Liver (tissue), 9 donors: ENCODE data around the gene GPHA2. TPM values are rescaled to one million over a fixed set of nuclear protein-coding genes. Genes with fewer than 3 reads are reported as not detected.

ENCODE experiments used
- DNase-seq: peaks from one replicate; pipeline ENCODE4 v3.0.0-alpha.2; 2017; ENCODE audit warnings: low spot score
- H3K27ac ChIP-seq, 2 donors: one replicate each; pipeline ENCODE4 v1.7.0; 2013; ENCODE audit warnings: inconsistent platforms in 2 of 2, low read length in 2 of 2, control low read depth in 1 of 2, low read depth in 1 of 2, mild to moderate bottlenecking in 1 of 2
- H3K27me3 ChIP-seq, 4 donors: one replicate each; pipeline versions ENCODE4 v1.6.1 to v1.7.0; 2013; ENCODE audit warnings: low read length in 3 of 4, inconsistent platforms in 1 of 4, mild to moderate bottlenecking in 1 of 4, moderate library complexity in 1 of 4; ENCODE audit not compliant: control insufficient read depth in 4 of 4, insufficient read depth in 4 of 4
- H3K36me3 ChIP-seq, 4 donors: one replicate each; pipeline versions ENCODE4 v1.6.1 to v1.7.0; 2013; ENCODE audit warnings: low read length in 3 of 4, mild to moderate bottlenecking in 3 of 4, low read depth in 1 of 4, moderate library complexity in 1 of 4; ENCODE audit not compliant: control insufficient read depth in 4 of 4, insufficient read depth in 3 of 4
- H3K4me1 ChIP-seq, 4 donors: one replicate each; pipeline versions ENCODE4 v1.6.1 to v1.7.0; 2013; ENCODE audit warnings: low read length in 3 of 4, mild to moderate bottlenecking in 3 of 4, moderate library complexity in 1 of 4; ENCODE audit not compliant: control insufficient read depth in 4 of 4, insufficient read depth in 4 of 4
- H3K4me3 ChIP-seq, 3 donors: one replicate each; pipeline versions ENCODE4 v1.6.1 to v1.7.0; 2013; ENCODE audit warnings: low read length in 3 of 3, control low read depth in 1 of 3, low read depth in 1 of 3, mild to moderate bottlenecking in 1 of 3
- H3K9ac ChIP-seq, 2 donors: one replicate each; pipeline ENCODE4 v1.7.0; 2013; ENCODE audit warnings: low read length in 2 of 2, mild to moderate bottlenecking in 2 of 2, moderate library complexity in 2 of 2, control low read depth in 1 of 2, low read depth in 1 of 2
- H3K9me3 ChIP-seq, 4 donors: one replicate each; pipeline versions ENCODE4 v1.6.1 to v1.7.0; 2013; ENCODE audit warnings: low read length in 3 of 4; ENCODE audit not compliant: control insufficient read depth in 4 of 4
- ATF3 ChIP-seq: IDR thresholded peaks from 2 replicates; pipeline ENCODE4 v1.6.1; 2016; ENCODE audit warnings: antibody characterized with exemption
- CTCF ChIP-seq: fragments of 150-350 bp; IDR thresholded peaks from 2 replicates; pipeline ENCODE4 v1.5.1; 2017; ENCODE audit warnings: improper control_type of control experiment, low read depth, low read length; ENCODE audit not compliant: missing input control
- EGR1 ChIP-seq, 2 donors: IDR thresholded peaks; 2 replicates each; pipeline ENCODE4 v1.6.1; 2016 to 2018; ENCODE audit warnings: antibody characterized with exemption in 2 of 2, low read depth in 2 of 2
- FOXA1 ChIP-seq: IDR thresholded peaks from 2 replicates; pipeline ENCODE4 v1.6.1; 2016; ENCODE audit warnings: antibody characterized with exemption
- FOXA2 ChIP-seq: IDR thresholded peaks from 2 replicates; pipeline ENCODE4 v1.6.1; 2016; ENCODE audit warnings: antibody characterized with exemption
- GABPA ChIP-seq, 2 donors: IDR thresholded peaks in 1 of 2; conservative IDR thresholded peaks in 1 of 2; 2 replicates each; pipeline ENCODE4 v1.6.1; 2016; ENCODE audit warnings: antibody characterized with exemption in 2 of 2, mild to moderate bottlenecking in 1 of 2, moderate library complexity in 1 of 2
- HNF4A ChIP-seq, 2 donors: conservative IDR thresholded peaks; 2 replicates each; pipeline ENCODE4 v1.6.1; 2016; ENCODE audit warnings: antibody characterized with exemption in 2 of 2, mild to moderate bottlenecking in 2 of 2
- HNF4G ChIP-seq: IDR thresholded peaks from 2 replicates; pipeline ENCODE4 v1.6.1; 2016; ENCODE audit warnings: antibody characterized with exemption
- JUND ChIP-seq, 2 donors: IDR thresholded peaks; 2 replicates each; pipeline ENCODE4 v1.6.1; 2016; ENCODE audit warnings: antibody characterized with exemption in 2 of 2
- MAX ChIP-seq: IDR thresholded peaks from 2 replicates; pipeline ENCODE4 v1.6.1; 2016; ENCODE audit warnings: antibody characterized with exemption
- NR2F2 ChIP-seq: IDR thresholded peaks from 2 replicates; pipeline ENCODE4 v1.6.1; 2016; ENCODE audit warnings: antibody characterized with exemption
- RAD21 ChIP-seq, 2 donors: IDR thresholded peaks; 2 replicates each; pipeline ENCODE4 v1.6.1; 2016; ENCODE audit warnings: antibody characterized with exemption in 2 of 2, mild to moderate bottlenecking in 2 of 2
- SP1 ChIP-seq: IDR thresholded peaks from 2 replicates; pipeline ENCODE4 v1.6.1; 2018; ENCODE audit warnings: antibody characterized with exemption, mild to moderate bottlenecking
- TAF1 ChIP-seq: conservative IDR thresholded peaks from 2 replicates; pipeline ENCODE4 v1.6.1; 2016; ENCODE audit warnings: antibody characterized with exemption, mild to moderate bottlenecking
- YY1 ChIP-seq: IDR thresholded peaks from 2 replicates; pipeline ENCODE4 v1.6.1; 2016; ENCODE audit warnings: antibody characterized with exemption, mild to moderate bottlenecking
- ZBTB33 ChIP-seq: IDR thresholded peaks from 2 replicates; pipeline ENCODE4 v1.6.1; 2016; ENCODE audit warnings: antibody characterized with exemption
- WGBS: extraction: QIAGEN DNeasy Blood & Tissue Kit; methylation state at CpG from one replicate; pipeline ENCODE4 v1.1.7; 2013; 5-methylcytosine and 5-hydroxymethylcytosine counted together
- polyA plus RNA-seq, 2 donors: library from polyadenylated mRNA; stranded (reverse) in 1 of 2; unstranded in 1 of 2; fragments of 200-250 nt in 1 of 2; fragments of >200 nt in 1 of 2; fragmentation: Nextera tagmentation in 1 of 2; extraction: Ambion mirVana in 1 of 2; gene quantifications; one replicate each; pipeline versions ENCODE4 v1.2.1 to v1.2.3, GENCODE V29; 2013 to 2015
- total RNA-seq, 2 donors: library from RNA; depleted of rRNA; stranded (reverse); fragments of >200 nt; gene quantifications; one replicate each; pipeline ENCODE4 v1.2.3, GENCODE V29; 2014
- donor health status: healthy.
- donor health status: healthy.
- donor health status: healthy.
- donor health status: healthy.
- donor health status: healthy.

Gene GPHA2
- total and polyA plus RNA-seq, 4 donors: not detected

GRCh38 chr11:64909653-64910343 is 25.9 kb downstream of the GPHA2 start:
- WGBS: 92% methylated on average over 39 of the region's 39 CpGs
- TF ChIP-seq HNF4G: no peak
- TF ChIP-seq TAF1: no peak
- no peak for TF ChIP-seq ZBTB33
- no peak for TF ChIP-seq SP1
- no peak for TF ChIP-seq HNF4A (conservative IDR thresholded peaks at IDR 0.05)
- TF ChIP-seq JUND (IDR thresholded peaks at IDR 0.05): no peak
- TF ChIP-seq EGR1 (IDR thresholded peaks at IDR 0.05; ENCODE audit: low read depth in 2 of 2): no peak
- no peak for TF ChIP-seq MAX
- TF ChIP-seq YY1: no peak
- TF ChIP-seq NR2F2: no peak
- no peak for TF ChIP-seq FOXA1
- TF ChIP-seq FOXA2: no peak
- Histone ChIP-seq H3K9me3 (no peaks in the 10 kb centered on the region), H3K9ac (no peak overlapping the region), H3K36me3 (peaks cover 48 to 88% (median 66%) of the 10 kb centered on the region in 4 donors), H3K27me3 (no peaks in the 10 kb centered on the region), H3K4me3 (no peak overlapping the region), H3K4me1 (peaks cover 0 to under 1% (median 0%) of the 10 kb centered on the region in 4 donors), H3K27ac (no peak overlapping the region)
- DNase-seq: no peak

- Histone ChIP-seq H3K27me3 (no peaks in the 10 kb centered on the region), H3K36me3 (peaks cover 45 to 82% (median 62%) of the 10 kb centered on the region in 4 donors), H3K9ac (no peak overlapping the region), H3K4me3 (no peak overlapping the region), H3K27ac (no peak overlapping the region), H3K4me1 (no peaks in the 10 kb centered on the region), H3K9me3 (no peaks in the 10 kb centered on the region)
- TF ChIP-seq MAX (no peak), RAD21 (IDR thresholded peaks at IDR 0.05) (no peak), ATF3 (no peak), HNF4A (conservative IDR thresholded peaks at IDR 0.05) (no peak), NR2F2 (no peak), CTCF (no peak), HNF4G (no peak), YY1 (no peak), FOXA1 (no peak), TAF1 (no peak), SP1 (no peak), EGR1 (IDR thresholded peaks at IDR 0.05; ENCODE audit: low read depth in 2 of 2) (no peak), JUND (IDR thresholded peaks at IDR 0.05) (no peak), GABPA (IDR thresholded peaks at IDR 0.05 in 1 of 2, conservative IDR thresholded peaks at IDR 0.05 in 1 of 2) (no peak)
- no peak for DNase-seq
- WGBS: 92% methylated on average over 11 of the region's 11 CpGs
Observed at GRCh38 chr11:64908766-64909165, 26.9 kb downstream of the GPHA2 start.
